Measurements from ENCODE around the gene TPO. TPM values are rescaled to one million over a fixed set of nuclear protein-coding genes. Genes with fewer than 3 reads are reported as not detected.

The TPO gene
- total and polyA plus RNA-seq, 2 experiments from 2014 or later = 0.37 TPM; not detected in 1

DNA sequence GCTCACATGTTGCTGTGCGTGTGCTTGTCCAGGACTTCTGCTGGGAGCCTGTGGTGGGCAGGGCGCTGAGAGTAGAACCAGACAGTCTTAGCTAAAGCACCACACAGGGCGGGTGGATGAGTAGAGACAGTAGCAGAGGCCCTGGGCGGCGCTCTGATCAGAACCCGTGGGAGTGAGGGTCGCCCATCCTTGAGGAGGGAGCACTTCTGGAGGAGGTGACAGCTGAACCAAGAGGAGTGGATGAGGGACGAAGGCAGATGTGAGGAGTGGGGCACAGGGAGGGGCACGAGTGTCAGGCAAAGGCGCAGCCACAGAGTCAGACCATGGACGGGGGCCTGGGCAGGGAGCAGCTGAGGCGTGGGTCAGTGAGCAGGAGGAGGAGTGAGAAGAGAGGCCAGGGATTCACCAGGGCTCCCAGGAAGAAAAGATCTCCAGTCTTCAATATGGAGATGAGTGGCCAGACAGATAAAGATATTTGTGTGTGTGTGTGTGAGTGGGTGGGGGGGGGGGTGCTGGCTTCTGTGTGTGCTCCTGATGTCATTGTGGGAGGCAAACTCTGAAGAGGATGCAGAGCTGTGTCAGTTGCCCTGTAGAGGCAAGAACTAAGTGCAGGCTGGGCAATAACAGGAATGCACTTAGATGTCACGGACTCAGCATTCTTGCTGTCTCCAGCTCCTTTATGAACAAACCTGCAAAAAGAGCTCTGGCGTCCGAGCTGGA is 79.6 kb downstream of the TPO start:
- H3K27me3 ChIP-seq = no peaks in the 10 kb centered on the region
- TF ChIP-seq EZH2 (IDR thresholded peaks at IDR 0.05; ENCODE audit: borderline replicate concordance) = no peak
- TF ChIP-seq, protein P1, sequence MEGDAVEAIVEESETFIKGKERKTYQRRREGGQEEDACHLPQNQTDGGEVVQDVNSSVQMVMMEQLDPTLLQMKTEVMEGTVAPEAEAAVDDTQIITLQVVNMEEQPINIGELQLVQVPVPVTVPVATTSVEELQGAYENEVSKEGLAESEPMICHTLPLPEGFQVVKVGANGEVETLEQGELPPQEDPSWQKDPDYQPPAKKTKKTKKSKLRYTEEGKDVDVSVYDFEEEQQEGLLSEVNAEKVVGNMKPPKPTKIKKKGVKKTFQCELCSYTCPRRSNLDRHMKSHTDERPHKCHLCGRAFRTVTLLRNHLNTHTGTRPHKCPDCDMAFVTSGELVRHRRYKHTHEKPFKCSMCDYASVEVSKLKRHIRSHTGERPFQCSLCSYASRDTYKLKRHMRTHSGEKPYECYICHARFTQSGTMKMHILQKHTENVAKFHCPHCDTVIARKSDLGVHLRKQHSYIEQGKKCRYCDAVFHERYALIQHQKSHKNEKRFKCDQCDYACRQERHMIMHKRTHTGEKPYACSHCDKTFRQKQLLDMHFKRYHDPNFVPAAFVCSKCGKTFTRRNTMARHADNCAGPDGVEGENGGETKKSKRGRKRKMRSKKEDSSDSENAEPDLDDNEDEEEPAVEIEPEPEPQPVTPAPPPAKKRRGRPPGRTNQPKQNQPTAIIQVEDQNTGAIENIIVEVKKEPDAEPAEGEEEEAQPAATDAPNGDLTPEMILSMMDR (IDR thresholded peaks at IDR 0.05; ENCODE audit: poor library complexity) = no peak
- TF ChIP-seq EZH2phosphoT487 (IDR thresholded peaks at IDR 0.05; ENCODE audit: low read depth, severe bottlenecking, unreplicated experiment) = no peak
- 90% methylated on average over 15 of the region's 15 CpGs for WGBS (ENCODE audit: low lambda C conversion rate, missing lambda C conversion rate)
- no peaks in the 10 kb centered on the region for H3K9me3 ChIP-seq (ENCODE audit: low read depth)
- H2AFZ ChIP-seq = no peak overlapping the region
- no peaks in the 10 kb centered on the region for H3K36me3 ChIP-seq (replicated peaks; ENCODE audit: insufficient read depth, low read depth)
- no peak overlapping the region for H3K4me3 ChIP-seq
- H3K27ac ChIP-seq = no peak overlapping the region
- no peaks in the 10 kb centered on the region for H3K4me1 ChIP-seq (ENCODE audit: insufficient read depth)
- no peaks in the 10 kb centered on the region for H4K20me1 ChIP-seq (ENCODE audit: insufficient read depth, poor library complexity, severe bottlenecking)
- H3K79me2 ChIP-seq = no peaks in the 10 kb centered on the region
- DNase-seq (ENCODE audit: low spot score) = no peak
- H3K9me2 ChIP-seq (replicated peaks; ENCODE audit: insufficient read depth) = no peaks in the 10 kb centered on the region
- no peak overlapping the region for H3K4me2 ChIP-seq

DNA sequence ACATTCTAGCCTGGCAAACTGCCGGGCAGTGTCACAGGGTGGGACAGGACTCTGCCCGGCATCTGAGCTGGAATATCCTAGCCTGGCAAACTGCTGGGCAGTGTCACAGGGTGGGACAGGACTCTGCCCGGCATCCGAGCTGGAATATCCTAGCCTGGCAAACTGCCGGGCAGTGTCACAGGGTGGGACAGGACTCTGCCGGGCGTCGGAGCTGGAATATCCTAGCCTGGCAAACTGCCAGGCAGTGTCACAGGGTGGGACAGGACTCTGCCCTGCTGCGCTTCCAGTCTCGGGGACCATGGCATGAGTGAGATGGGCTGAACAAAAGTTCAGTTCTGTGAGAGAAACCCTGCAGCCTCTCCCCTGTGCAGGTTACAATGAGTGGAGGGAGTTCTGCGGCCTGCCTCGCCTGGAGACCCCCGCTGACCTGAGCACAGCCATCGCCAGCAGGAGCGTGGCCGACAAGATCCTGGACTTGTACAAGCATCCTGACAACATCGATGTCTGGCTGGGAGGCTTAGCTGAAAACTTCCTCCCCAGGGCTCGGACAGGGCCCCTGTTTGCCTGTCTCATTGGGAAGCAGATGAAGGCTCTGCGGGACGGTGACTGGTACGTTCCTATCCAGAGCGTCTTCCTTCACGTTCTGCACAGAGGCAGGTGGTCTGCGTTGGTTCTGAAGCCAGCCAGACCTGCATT is 80.3 kb downstream of the TPO start:
- Histone ChIP-seq H3K4me3 (no peak overlapping the region), H3K9me2 (replicated peaks; ENCODE audit: insufficient read depth) (no peaks in the 10 kb centered on the region), H3K27ac (no peak overlapping the region), H3K79me2 (no peaks in the 10 kb centered on the region), H4K20me1 (ENCODE audit: insufficient read depth, poor library complexity, severe bottlenecking) (no peaks in the 10 kb centered on the region), H3K4me2 (no peak overlapping the region), H3K4me1 (ENCODE audit: insufficient read depth) (no peaks in the 10 kb centered on the region), H3K27me3 (no peaks in the 10 kb centered on the region), H3K36me3 (replicated peaks; ENCODE audit: insufficient read depth, low read depth) (no peaks in the 10 kb centered on the region), H3K9me3 (ENCODE audit: low read depth) (no peaks in the 10 kb centered on the region), H2AFZ (no peak overlapping the region)
- TF ChIP-seq, protein P1 (IDR thresholded peaks at IDR 0.05; ENCODE audit: poor library complexity) = no peak
- TF ChIP-seq EZH2 (IDR thresholded peaks at IDR 0.05; ENCODE audit: borderline replicate concordance) (no peak), EZH2phosphoT487 (IDR thresholded peaks at IDR 0.05; ENCODE audit: low read depth, severe bottlenecking, unreplicated experiment) (no peak)
- 86% methylated on average over 24 of the region's 24 CpGs for WGBS (ENCODE audit: low lambda C conversion rate, missing lambda C conversion rate)
- DNase-seq (ENCODE audit: low spot score) = no peak

DNA sequence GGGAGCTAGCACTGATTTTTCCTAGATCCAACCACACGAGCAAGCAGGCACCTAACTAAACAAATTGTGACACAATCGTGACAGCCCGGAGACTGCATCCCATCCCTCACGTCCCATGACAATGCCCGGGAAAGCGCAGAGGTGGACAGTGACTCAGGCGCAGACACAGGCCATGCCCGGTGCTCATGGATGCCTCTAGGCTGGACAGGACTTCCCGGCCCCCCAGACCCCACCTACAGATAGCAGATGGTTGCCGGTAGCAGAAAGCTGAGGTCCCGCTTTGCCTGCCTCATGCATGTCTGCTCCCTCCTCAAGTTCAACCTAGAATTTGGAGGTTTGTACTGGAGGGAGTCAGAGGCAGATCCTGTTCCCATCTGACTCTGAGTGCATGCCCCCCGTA is 81.0 kb downstream of the TPO start:
- Histone ChIP-seq H3K4me3 (no peak overlapping the region), H3K27me3 (no peaks in the 10 kb centered on the region), H2AFZ (no peak overlapping the region), H4K20me1 (ENCODE audit: insufficient read depth, poor library complexity, severe bottlenecking) (no peaks in the 10 kb centered on the region), H3K27ac (no peak overlapping the region), H3K4me1 (ENCODE audit: insufficient read depth) (no peaks in the 10 kb centered on the region), H3K36me3 (replicated peaks; ENCODE audit: insufficient read depth, low read depth) (no peaks in the 10 kb centered on the region), H3K9me3 (ENCODE audit: low read depth) (no peaks in the 10 kb centered on the region), H3K4me2 (no peak overlapping the region), H3K9me2 (replicated peaks; ENCODE audit: insufficient read depth) (no peaks in the 10 kb centered on the region), H3K79me2 (no peaks in the 10 kb centered on the region)
- DNase-seq (ENCODE audit: low spot score) = no peak
- WGBS (ENCODE audit: low lambda C conversion rate, missing lambda C conversion rate) = 87% methylated on average over 12 of the region's 12 CpGs
- TF ChIP-seq EZH2phosphoT487 (IDR thresholded peaks at IDR 0.05; ENCODE audit: low read depth, severe bottlenecking, unreplicated experiment) = no peak
- no peak for TF ChIP-seq EZH2 (IDR thresholded peaks at IDR 0.05; ENCODE audit: borderline replicate concordance)
- TF ChIP-seq, protein P1 (IDR thresholded peaks at IDR 0.05; ENCODE audit: poor library complexity) = no peak

Data from hepatocyte (in vitro differentiated cells).